Ovary (tissue), 9 donors: ENCODE measurements around the gene BASP1. TPM values are rescaled to one million over a fixed set of nuclear protein-coding genes. Genes with fewer than 3 reads are reported as not detected.

Experiments
- DNase-seq, 5 donors: peaks; one replicate each; pipeline ENCODE4 v3.0.0-alpha.2; 2019 to 2020
- H3K27ac ChIP-seq, 2 donors: fragments of 200-600 bp; one replicate each; pipeline versions ENCODE4 v1.5.1 to v1.8.0; 2019 to 2022
- H3K27me3 ChIP-seq: fragments of 200-600 bp; one replicate; pipeline ENCODE4 v1.8.0; 2022
- H3K36me3 ChIP-seq: fragments of 200-600 bp; sonication (generic); one replicate; pipeline ENCODE4 v1.5.1; 2019
- H3K4me1 ChIP-seq: one replicate; pipeline ENCODE4 v1.8.1; 2013; ENCODE audit warnings: mild to moderate bottlenecking, moderate library complexity; ENCODE audit not compliant: insufficient read depth
- H3K4me3 ChIP-seq: fragments of 200-600 bp; sonication (generic); one replicate; pipeline ENCODE4 v1.5.1; 2017
- H3K9me3 ChIP-seq, 2 donors: fragments of 200-600 bp in 1 of 2; sonication (generic) in 1 of 2; one replicate each; pipeline versions ENCODE4 v1.5.1 to v1.8.1; 2013 to 2019; ENCODE audit warnings: mild to moderate bottlenecking in 1 of 2, moderate library complexity in 1 of 2
- CTCF ChIP-seq, 3 donors: fragments of 450-650 bp in 2 of 3; fragments of 200-600 bp in 1 of 3; IDR thresholded peaks; one replicate each; pipeline versions ENCODE4 v1.5.1 to v1.8.0; 2016 to 2022; ENCODE audit warnings: antibody characterized with exemption in 3 of 3, mild to moderate bottlenecking in 1 of 3
- EP300 ChIP-seq: sonication (generic); formaldehyde crosslinking; IDR thresholded peaks from one replicate; pipeline ENCODE4 v1.6.1; 2017; ENCODE audit warnings: antibody characterized with exemption
- POLR2A ChIP-seq: fragments of 450-650 bp; IDR thresholded peaks from one replicate; pipeline ENCODE4 v1.6.1; 2017; ENCODE audit warnings: antibody characterized with exemption, mild to moderate bottlenecking, moderate library complexity
- WGBS, 3 donors: extraction: QIAGEN DNeasy Blood & Tissue Kit in 1 of 3; methylation state at CpG; one replicate each; pipeline versions ENCODE4 v1.1.5 to v1.1.7; 2013 to 2017; 5-methylcytosine and 5-hydroxymethylcytosine counted together
- intact Hi-C, 4 donors: fragments of 100-400 bp; cut with DNase I; formaldehyde crosslinking; loops; one replicate each; pipeline versions ENCODE4 v1.11.0 to v1.15.1; 2022 to 2023
- polyA plus RNA-seq, 2 donors: library from polyadenylated mRNA; stranded (reverse); fragments of 200-250 nt in 1 of 2; fragments of 350-450 nt in 1 of 2; fragmentation: Illumina TruSeq in 1 of 2; extraction: RNeasy Lipid Tissue Mini Kit (QIAGEN cat#74804) in 1 of 2; gene quantifications; one replicate each; pipeline ENCODE4 v1.2.3, GENCODE V29; 2013 to 2014
- total RNA-seq, 7 donors: library from RNA; depleted of rRNA in 2 of 7; stranded (reverse); fragments of >200 nt in 2 of 7; fragmentation: NEBNext Ultra II Directional in 3 of 7; extraction: Animal tissue kit (Norgen Biotek cat#: 25700) in 3 of 7; gene quantifications; one replicate each; pipeline versions ENCODE4 v1.1.0 to v1.2.4, GENCODE V29; 2016 to 2023
- donor health status: DM: no; HTN: no; CAD: no; lungs with moderate emphysema.
- donor health status: DM: no; HTN: no; CAD: no.
- donor health status: Bipolar disorder and iron deficiency.
- donor health status: DM: yes; HTN: yes; CAD: no.
- donor health status: DM: no; HTN: no; CAD: no.
- donor health status: DM: yes; HTN: yes; CAD: no.

The BASP1 gene
- total and polyA plus RNA-seq, 9 donors: 18.0 to 59.5 (median 38.7) TPM

GRCh38 chr5:17278931-17279330 lies 61.5 kb downstream of the BASP1 start:
- Histone ChIP-seq H3K9me3 (no peaks in the 10 kb centered on the region), H3K36me3 (no peaks in the 10 kb centered on the region), H3K27ac (no peak overlapping the region), H3K4me3 (no peak overlapping the region), H3K4me1 (no peaks in the 10 kb centered on the region), H3K27me3 (no peaks in the 10 kb centered on the region)
- TF ChIP-seq CTCF (IDR thresholded peaks at IDR 0.05) (no peak), EP300 (no peak), POLR2A (no peak)
- WGBS, 3 donors: 90 to 92% (median 91%) methylated on average over 7 of the region's 7 CpGs
- no peak for DNase-seq
- intact Hi-C loops: no loop called here

GRCh38 chr5:17279487-17279886 lies 62.1 kb downstream of the BASP1 start:
- Histone ChIP-seq H3K4me1 (no peaks in the 10 kb centered on the region), H3K27ac (no peak overlapping the region), H3K4me3 (no peak overlapping the region), H3K27me3 (no peaks in the 10 kb centered on the region), H3K9me3 (no peaks in the 10 kb centered on the region), H3K36me3 (no peaks in the 10 kb centered on the region)
- no peak for TF ChIP-seq POLR2A
- TF ChIP-seq EP300: no peak
- no peak for TF ChIP-seq CTCF (IDR thresholded peaks at IDR 0.05)
- WGBS, 3 donors: 90 to 93% (median 93%) methylated on average over 2 of the region's 2 CpGs
- intact Hi-C loops: no loop called here
- DNase-seq: no peak

GRCh38 chr5:17282283-17283120 lies 65.1 kb downstream of the BASP1 start:
- WGBS, 3 donors: 36 to 41% (median 39%) methylated on average over 6 of the region's 6 CpGs
- TF ChIP-seq POLR2A (no peak), CTCF (IDR thresholded peaks at IDR 0.05) (no peak), EP300 (no peak)
- intact Hi-C loops: no loop called here
- no peak for DNase-seq
- no peaks in the 10 kb centered on the region for H3K4me1 ChIP-seq
- no peaks in the 10 kb centered on the region for H3K36me3 ChIP-seq
- no peaks in the 10 kb centered on the region for H3K9me3 ChIP-seq
- H3K4me3 ChIP-seq: no peak overlapping the region
- no peaks in the 10 kb centered on the region for H3K27me3 ChIP-seq
- H3K27ac ChIP-seq: no peak overlapping the region

GRCh38 chr5:17283121-17283415 lies 65.6 kb downstream of the BASP1 start:
- H3K4me1 ChIP-seq: no peaks in the 10 kb centered on the region
- H3K4me3 ChIP-seq: no peak overlapping the region
- WGBS, 3 donors: 14 to 32% (median 22%) methylated on average over 2 of the region's 2 CpGs
- H3K27ac ChIP-seq: no peak overlapping the region
- no peak for DNase-seq
- no peaks in the 10 kb centered on the region for H3K27me3 ChIP-seq
- no peaks in the 10 kb centered on the region for H3K36me3 ChIP-seq
- intact Hi-C loops: no loop called here
- no peaks in the 10 kb centered on the region for H3K9me3 ChIP-seq
- TF ChIP-seq EP300: no peak
- TF ChIP-seq CTCF (IDR thresholded peaks at IDR 0.05): no peak
- no peak for TF ChIP-seq POLR2A
